Tibial artery (tissue), 4 donors: ENCODE measurements around the gene GSTM1.
"Not testable (repeated sequence)": the region's sequence is repeated elsewhere in the genome, so short reads cannot be mapped to it uniquely, and the experiment has no call there.

Experiments used
- DNase-seq, 2 donors: peaks; one replicate each; pipeline ENCODE4 v3.0.0-alpha.2; 2019
- H3K27ac ChIP-seq, 2 donors: fragments of 200-600 bp; sonication (generic) in 1 of 2; 1 replicate in 1 of 2; 2 replicates in 1 of 2; pipeline ENCODE4 v1.5.1; 2018 to 2019; ENCODE audit warnings: mild to moderate bottlenecking in 1 of 2
- H3K27me3 ChIP-seq, 2 donors: fragments of 200-600 bp; sonication (generic) in 1 of 2; one replicate each; pipeline versions ENCODE4 v1.5.1 to v1.6.0; 2016 to 2019
- H3K36me3 ChIP-seq, 3 donors: fragments of 200-600 bp; sonication (generic) in 2 of 3; one replicate each; pipeline ENCODE4 v1.5.1; 2016 to 2019; ENCODE audit warnings: mild to moderate bottlenecking in 2 of 3
- H3K4me1 ChIP-seq, 4 donors: fragments of 200-600 bp; sonication (generic) in 2 of 4; 1 replicate in 3 of 4; 2 replicates in 1 of 4; pipeline ENCODE4 v1.5.1; 2016 to 2019
- H3K4me3 ChIP-seq, 2 donors: fragments of 200-600 bp; sonication (generic) in 1 of 2; 1 replicate in 1 of 2; 2 replicates in 1 of 2; pipeline ENCODE4 v1.5.1; 2018 to 2019; ENCODE audit warnings: mild to moderate bottlenecking in 2 of 2
- H3K9me3 ChIP-seq, 3 donors: fragments of 200-600 bp; sonication (generic) in 1 of 3; one replicate each; pipeline ENCODE4 v1.5.1; 2016 to 2019
- CTCF ChIP-seq, 2 experiments: fragments of 200-600 bp in 1 of 2; fragments of 450-650 bp in 1 of 2; IDR thresholded peaks; one replicate each; pipeline ENCODE4 v1.5.1; 2017 to 2019; ENCODE audit warnings: antibody characterized with exemption in 2 of 2, mild to moderate bottlenecking in 1 of 2, moderate library complexity in 1 of 2
- intact Hi-C: fragments of 100-400 bp; cut with DNase I; formaldehyde crosslinking; loops from one replicate; pipeline ENCODE4 v1.15.0; 2023; ENCODE audit warnings: low total_unique reads

The GSTM1 gene

GRCh38 chr1:109671067-109671466 is 16.6 kb upstream of the GSTM1 start:
- peaks cover 0 to 26% (median 0%) of the 10 kb centered on the region in 3 donors for H3K36me3 ChIP-seq
- no peak for TF ChIP-seq CTCF (IDR thresholded peaks at IDR 0.05)
- no peaks in the 10 kb centered on the region for H3K9me3 ChIP-seq
- H3K4me3 ChIP-seq, result no peak overlapping the region
- intact Hi-C loops, result no loop called here
- H3K27ac ChIP-seq, result no peak overlapping the region
- H3K4me1 ChIP-seq, result peaks cover 0 to 11% (median 8%) of the 10 kb centered on the region in 4 donors
- no peaks in the 10 kb centered on the region for H3K27me3 ChIP-seq
- DNase-seq, result no peak

GRCh38 chr1:109673861-109674260 is 13.8 kb upstream of the GSTM1 start:
- H3K4me3 ChIP-seq, H3K9me3 ChIP-seq, H3K27me3 ChIP-seq, intact Hi-C loops, DNase-seq, H3K27ac ChIP-seq, H3K4me1 ChIP-seq: not testable (repeated sequence)
- H3K36me3 ChIP-seq, result peaks cover 0 to 26% (median 0%) of the 10 kb centered on the region in 3 donors

- H3K36me3 ChIP-seq, result peaks cover 0 to 16% (median 0%) of the 10 kb centered on the region in 3 donors
- intact Hi-C loops, H3K27me3 ChIP-seq, H3K4me3 ChIP-seq, H3K9me3 ChIP-seq, DNase-seq, H3K27ac ChIP-seq, H3K4me1 ChIP-seq: not testable (repeated sequence)
These were observed 10.8 kb upstream of the GSTM1 start for GRCh38 chr1:109676683-109677381.

- H3K4me1 ChIP-seq, result no peaks in the 10 kb centered on the region
- no peak for DNase-seq
- H3K4me3 ChIP-seq, result no peak overlapping the region
- no peaks in the 10 kb centered on the region for H3K9me3 ChIP-seq
- TF ChIP-seq CTCF (IDR thresholded peaks at IDR 0.05), result no peak
- H3K27me3 ChIP-seq, result no peaks in the 10 kb centered on the region
- no peak overlapping the region for H3K27ac ChIP-seq
- H3K36me3 ChIP-seq, result peaks cover 0 to 15% (median 0%) of the 10 kb centered on the region in 3 donors
- intact Hi-C loops, result no loop called here
These were observed 10.2 kb upstream of the GSTM1 start for GRCh38 chr1:109677459-109677858.

GRCh38 chr1:109678637-109679036 is 9.0 kb upstream of the GSTM1 start:
- DNase-seq, H3K9me3 ChIP-seq, H3K27ac ChIP-seq, H3K4me1 ChIP-seq, H3K27me3 ChIP-seq, H3K36me3 ChIP-seq, H3K4me3 ChIP-seq, intact Hi-C loops: not testable (repeated sequence)

- not testable (repeated sequence) for H3K9me3 ChIP-seq, DNase-seq, H3K27me3 ChIP-seq, H3K4me3 ChIP-seq, H3K27ac ChIP-seq, H3K4me1 ChIP-seq, H3K36me3 ChIP-seq
- intact Hi-C loops, result loop anchor here (5.0 kb wide), 1 partner anchor 42 kb away; no protein-coding TSS in a partner anchor
These were observed 2.8 kb upstream of the GSTM1 start for GRCh38 chr1:109684777-109685176.

GRCh38 chr1:109685399-109685798 is 2.2 kb upstream of the GSTM1 start:
- H3K9me3 ChIP-seq, result not testable (repeated sequence)
- intact Hi-C loops, result loop anchor here (5.0 kb wide), 1 partner anchor 43 kb away; no protein-coding TSS in a partner anchor

GRCh38 chr1:109685890-109686289 is 1.7 kb upstream of the GSTM1 start:
- not testable (repeated sequence) for H3K4me3 ChIP-seq, H3K27me3 ChIP-seq, DNase-seq, H3K27ac ChIP-seq, H3K4me1 ChIP-seq, H3K9me3 ChIP-seq, H3K36me3 ChIP-seq
- intact Hi-C loops, result loop anchor here (5.0 kb wide), 1 partner anchor 44 kb away; no protein-coding TSS in a partner anchor

More at GRCh38 chr1:109685399-109685798, 2.2 kb upstream of the GSTM1 start:
- H3K4me1 ChIP-seq, H3K4me3 ChIP-seq, H3K27ac ChIP-seq, DNase-seq, H3K36me3 ChIP-seq, H3K27me3 ChIP-seq: not testable (repeated sequence)

- H3K27me3 ChIP-seq, H3K27ac ChIP-seq, H3K9me3 ChIP-seq, H3K4me3 ChIP-seq, H3K4me1 ChIP-seq, H3K36me3 ChIP-seq, DNase-seq: not testable (repeated sequence)
- intact Hi-C loops, result loop anchor here (5.0 kb wide), 1 partner anchor 45 kb away; no protein-coding TSS in a partner anchor
These were observed 508 bp upstream of the GSTM1 start for GRCh38 chr1:109687109-109687508.
